Hepatic stellate cell (primary cell): ENCODE data around the gene HSFX3.
"Not testable (repeated sequence)": the region's sequence is repeated elsewhere in the genome, so short reads cannot be mapped to it uniquely, and the experiment has no call there.

ENCODE experiments used
- DNase-seq: peaks from one replicate; pipeline ENCODE4 v3.0.0; 2011; ENCODE audit warnings: low spot score

HSFX3 gene

GRCh38 chrX:149549701-149550100 lies at the start of gene HSFX3:
Gene HSFX3 (minus strand): TSS chrX:149549924. CDS start chrX:149549852, 72 bp downstream.
- DNase-seq, result not testable (repeated sequence)

- DNase-seq, result not testable (repeated sequence)
These were observed 48.9 kb upstream of the HSFX3 start for GRCh38 chrX:149598603-149599002.

GRCh38 chrX:149595943-149596342 lies 46.2 kb upstream of the HSFX3 start:
- not testable (repeated sequence) for DNase-seq

- DNase-seq, result not testable (repeated sequence)
These were observed 45.5 kb upstream of the HSFX3 start, which contains the start of gene HSFX2 for GRCh38 chrX:149595214-149595613. Gene HSFX2 (minus strand): TSS chrX:149595314. CDS start chrX:149594700, 614 bp downstream.

- DNase-seq, result not testable (repeated sequence)
These were observed 41.3 kb upstream of the HSFX3 start for GRCh38 chrX:149590993-149591392.

GRCh38 chrX:149587359-149587758 lies 37.6 kb upstream of the HSFX3 start, which contains the start of gene MAGEA9B:
Gene MAGEA9B (minus strand): TSS chrX:149587459. CDS start chrX:149583179, 4,280 bp downstream.
- not testable (repeated sequence) for DNase-seq

GRCh38 chrX:149585631-149586030 lies 35.9 kb upstream of the HSFX3 start:
- DNase-seq, result not testable (repeated sequence)

GRCh38 chrX:149573456-149573855 lies 23.7 kb upstream of the HSFX3 start:
- not testable (repeated sequence) for DNase-seq

- DNase-seq, result no peak
These were observed 23.0 kb upstream of the HSFX3 start for GRCh38 chrX:149572743-149573142.

- DNase-seq, result no peak
These were observed 22.0 kb upstream of the HSFX3 start for GRCh38 chrX:149571770-149572169.

- DNase-seq, result peak; percentile 13
These were observed 20.9 kb upstream of the HSFX3 start for GRCh38 chrX:149570668-149571067.

- no peak for DNase-seq
These were observed 20.0 kb upstream of the HSFX3 start for GRCh38 chrX:149569770-149570169.

- DNase-seq, result no peak
These were observed 19.1 kb upstream of the HSFX3 start for GRCh38 chrX:149568701-149569296.

GRCh38 chrX:149567621-149568417 lies 18.1 kb upstream of the HSFX3 start:
- no peak for DNase-seq

GRCh38 chrX:149563359-149563758 lies 13.6 kb upstream of the HSFX3 start:
- DNase-seq, result no peak

- DNase-seq, result not testable (repeated sequence)
These were observed 5.5 kb upstream of the HSFX3 start for GRCh38 chrX:149555251-149555650.

GRCh38 chrX:149551939-149552248 lies 2.2 kb upstream of the HSFX3 start:
- not testable (repeated sequence) for DNase-seq

GRCh38 chrX:149551245-149551938 lies 1.7 kb upstream of the HSFX3 start:
- DNase-seq, result not testable (repeated sequence)

GRCh38 chrX:149550454-149550853 lies 730 bp upstream of the HSFX3 start:
- DNase-seq, result not testable (repeated sequence)

GRCh38 chrX:149547782-149548181 lies 1.9 kb downstream of the HSFX3 start:
- DNase-seq, result not testable (repeated sequence)

- not testable (repeated sequence) for DNase-seq
These were observed 2.8 kb downstream of the HSFX3 start for GRCh38 chrX:149546962-149547361.
